Brain microvascular endothelial cell (primary cell): ENCODE measurements around the gene PTCRA.

Source experiments
- DNase-seq: peaks from one replicate; pipeline ENCODE4 v3.0.0-alpha.2; 2020
- H3K27ac ChIP-seq: fragments of 250-450 bp; sonication (Bioruptor Pico); 2 replicates; pipeline ENCODE4 v1.5.1; 2020; ENCODE audit warnings: mild to moderate bottlenecking, moderate library complexity
- H3K27me3 ChIP-seq: fragments of 250-450 bp; sonication (Bioruptor Pico); replicated peaks from 2 replicates; pipeline ENCODE4 v1.5.1; 2020; ENCODE audit warnings: mild to moderate bottlenecking
- H3K36me3 ChIP-seq: fragments of 250-450 bp; sonication (Bioruptor Pico); replicated peaks from 2 replicates; pipeline ENCODE4 v1.5.1; 2020; ENCODE audit warnings: mild to moderate bottlenecking
- H3K4me3 ChIP-seq: 2 replicates; pipeline ENCODE4 v1.5.1; 2011; ENCODE audit warnings: low read depth, mild to moderate bottlenecking, control low read depth, low read length, moderate library complexity
- CTCF ChIP-seq: IDR thresholded peaks from 2 replicates; pipeline ENCODE4 v1.5.1; 2011; ENCODE audit warnings: low read depth, mild to moderate bottlenecking, moderate library complexity, low read length, control low read depth, inconsistent platforms; ENCODE audit errors: missing control alignments
- in situ Hi-C: cut with HindIII; loops from 2 replicates; pipeline ENCODE4 v1.10.0; 2017; ENCODE audit warnings: low sequenced_read_pairs, low pct_ligation_motif_present

Gene PTCRA

GRCh38 chr6:42962096-42962495 is 46.2 kb downstream of the PTCRA start:
- no peak overlapping the region for H3K4me3 ChIP-seq
- no peak overlapping the region for H3K27ac ChIP-seq
- DNase-seq, result no peak
- in situ Hi-C loops, result no loop called here
- H3K27me3 ChIP-seq, result no peaks in the 10 kb centered on the region
- H3K36me3 ChIP-seq, result peaks cover 2% of the 10 kb centered on the region
- TF ChIP-seq CTCF, result no peak

GRCh38 chr6:42962502-42963178 is 46.8 kb downstream of the PTCRA start:
- no peak for DNase-seq
- no peak for TF ChIP-seq CTCF
- no peak overlapping the region for H3K27ac ChIP-seq
- H3K36me3 ChIP-seq, result peaks cover 2% of the 10 kb centered on the region
- in situ Hi-C loops, result no loop called here
- no peak overlapping the region for H3K4me3 ChIP-seq
- H3K27me3 ChIP-seq, result no peaks in the 10 kb centered on the region

GRCh38 chr6:42963179-42963854 is 47.5 kb downstream of the PTCRA start:
- peaks cover 2% of the 10 kb centered on the region for H3K36me3 ChIP-seq
- in situ Hi-C loops, result no loop called here

GRCh38 chr6:42963855-42964605 is 48.2 kb downstream of the PTCRA start:
- Histone ChIP-seq H3K36me3 (peaks cover 2% of the 10 kb centered on the region), H3K4me3 (no peak overlapping the region), H3K27ac (no peak overlapping the region), H3K27me3 (no peaks in the 10 kb centered on the region)
- TF ChIP-seq CTCF, result peak; percentile 61
- in situ Hi-C loops, result no loop called here
- peak; percentile 40 for DNase-seq

More at GRCh38 chr6:42963179-42963854, 47.5 kb downstream of the PTCRA start:
- Histone ChIP-seq H3K4me3 (no peak overlapping the region), H3K27me3 (no peaks in the 10 kb centered on the region), H3K27ac (no peak overlapping the region)
- no peak for TF ChIP-seq CTCF
- no peak for DNase-seq

- H3K27me3 ChIP-seq, result no peaks in the 10 kb centered on the region
- H3K27ac ChIP-seq, result no peak overlapping the region
- in situ Hi-C loops, result no loop called here
- peaks cover 2% of the 10 kb centered on the region for H3K36me3 ChIP-seq
- TF ChIP-seq CTCF, result no peak
- H3K4me3 ChIP-seq, result no peak overlapping the region
- no peak for DNase-seq
These were observed 50.7 kb downstream of the PTCRA start for GRCh38 chr6:42966571-42966970.
